ENCODE measurements around the gene EMC1. TPM values are rescaled to one million over a fixed set of nuclear protein-coding genes. Genes with fewer than 3 reads are reported as not detected.
"Not testable (repeated sequence)": the region's sequence is repeated elsewhere in the genome, so short reads cannot be mapped to it uniquely, and the experiment has no call there.

The EMC1 gene
- total RNA-seq, 1 donor from 2014 or later, result 23.7 TPM

DNA sequence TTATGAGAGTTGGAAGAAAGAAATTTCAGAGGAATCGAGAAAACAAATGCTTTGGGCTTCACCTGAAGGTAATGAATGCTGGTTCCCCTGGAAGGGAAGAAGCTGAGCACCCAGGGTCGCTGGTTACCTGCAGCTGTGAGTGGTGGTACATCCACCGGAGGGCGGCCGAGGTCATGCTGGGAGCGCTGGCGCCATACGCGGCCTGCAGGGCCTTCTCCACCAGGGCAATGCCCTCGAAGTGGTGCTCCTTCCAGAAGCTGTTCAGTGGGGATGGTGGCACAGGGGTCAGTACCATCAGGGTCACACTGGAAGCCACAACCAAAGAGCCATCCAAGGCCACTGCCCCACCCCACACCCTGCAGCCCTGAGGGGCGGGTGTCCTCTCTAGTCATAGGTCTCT lies 17.1 kb upstream of the EMC1 start:
- ATAC-seq (ENCODE audit: poor library complexity) (no peak), DNase-seq (no peak)
- intact Hi-C loops (cut with DNase I), result no loop called here

DNA sequence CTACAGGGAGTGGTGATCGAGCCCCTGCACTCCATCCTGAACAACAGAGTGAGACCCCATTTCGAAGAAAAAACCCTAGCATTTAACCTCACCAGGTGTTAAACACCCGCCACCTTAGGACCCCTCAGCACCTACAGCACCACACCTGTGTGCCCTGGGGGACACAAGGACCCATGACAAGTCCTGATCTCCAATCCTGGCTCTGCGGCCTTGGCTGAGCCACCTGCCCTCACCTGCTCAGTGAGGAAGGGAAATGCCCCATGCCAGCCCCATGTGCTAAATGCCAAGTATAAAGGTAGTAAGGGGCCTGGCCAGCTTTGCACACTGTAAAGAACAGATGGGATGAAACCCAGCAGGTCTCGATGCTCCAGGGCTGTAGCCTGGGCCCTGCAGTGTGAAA lies 11.4 kb upstream of the EMC1 start:
- DNase-seq, result no peak
- ATAC-seq (ENCODE audit: poor library complexity), result no peak
- intact Hi-C loops (cut with DNase I), result no loop called here

DNA sequence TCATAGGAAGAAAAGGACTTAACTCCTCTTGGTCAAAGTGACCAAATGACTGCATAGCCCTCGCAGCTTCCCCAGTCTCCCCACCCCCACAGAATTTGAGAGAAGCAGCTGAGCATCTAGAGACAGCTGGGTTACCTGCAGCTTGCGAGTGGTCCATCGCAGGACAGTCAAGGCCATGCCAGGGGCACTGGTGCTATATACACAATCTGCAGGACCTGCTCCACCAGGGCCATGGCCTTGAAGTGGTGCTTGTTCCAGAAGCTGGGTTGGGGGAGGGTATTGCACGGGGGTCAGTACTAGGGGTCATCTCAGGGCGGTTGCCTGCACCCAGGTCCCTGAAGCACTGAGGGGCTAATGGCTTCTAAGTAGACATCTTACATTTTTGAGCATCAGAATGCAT lies 10.7 kb upstream of the EMC1 start:
- DNase-seq (no peak), ATAC-seq (ENCODE audit: poor library complexity) (no peak)
- intact Hi-C loops (cut with DNase I), result no loop called here

DNA sequence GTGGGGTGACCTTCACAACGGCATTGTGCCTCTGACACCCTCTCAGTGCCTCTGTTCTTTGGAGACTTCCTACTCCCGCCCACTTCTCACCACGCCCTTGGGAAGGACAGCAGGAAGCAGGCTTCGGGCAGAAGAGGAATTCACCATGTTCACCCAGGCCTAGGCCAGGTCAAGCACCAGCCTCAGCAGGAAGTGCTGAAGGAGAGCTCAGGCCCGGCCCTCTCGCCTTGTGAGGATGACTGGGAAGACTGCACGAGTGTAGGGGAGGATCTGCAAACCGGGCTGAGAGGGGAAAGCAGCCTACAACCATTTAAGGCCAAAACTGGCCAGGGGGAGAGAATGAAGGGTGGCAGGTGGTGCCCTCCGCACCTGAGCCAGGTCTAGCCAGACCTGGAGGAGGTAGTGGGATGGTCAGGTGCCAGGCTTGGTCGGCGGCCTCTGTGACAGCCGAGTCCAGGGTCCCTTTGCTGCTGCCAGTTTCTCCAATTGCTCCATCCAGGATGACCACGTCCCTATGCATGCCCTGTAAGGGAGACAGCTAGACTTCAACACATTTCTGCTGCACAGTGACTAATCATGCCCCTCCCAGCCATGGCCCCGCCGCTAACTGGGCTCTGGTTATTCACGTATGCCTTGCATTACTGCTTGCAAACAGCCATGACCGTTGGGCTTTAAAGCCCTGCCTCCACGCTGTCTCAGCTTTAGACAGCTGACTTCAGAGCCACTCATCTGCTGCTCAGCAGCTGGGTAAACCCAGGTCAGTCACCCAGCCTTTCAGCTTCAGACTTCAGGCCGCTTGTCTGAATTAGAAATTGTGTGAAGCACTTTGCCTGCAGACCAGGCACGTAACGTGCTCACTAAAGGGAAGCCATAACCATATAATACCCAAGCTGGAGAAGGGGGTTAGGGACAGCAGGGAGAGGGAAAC lies 9.2 kb upstream of the EMC1 start:
- intact Hi-C loops (cut with DNase I), result no loop called here
- DNase-seq (no peak), ATAC-seq (ENCODE audit: poor library complexity) (no peak)

DNA sequence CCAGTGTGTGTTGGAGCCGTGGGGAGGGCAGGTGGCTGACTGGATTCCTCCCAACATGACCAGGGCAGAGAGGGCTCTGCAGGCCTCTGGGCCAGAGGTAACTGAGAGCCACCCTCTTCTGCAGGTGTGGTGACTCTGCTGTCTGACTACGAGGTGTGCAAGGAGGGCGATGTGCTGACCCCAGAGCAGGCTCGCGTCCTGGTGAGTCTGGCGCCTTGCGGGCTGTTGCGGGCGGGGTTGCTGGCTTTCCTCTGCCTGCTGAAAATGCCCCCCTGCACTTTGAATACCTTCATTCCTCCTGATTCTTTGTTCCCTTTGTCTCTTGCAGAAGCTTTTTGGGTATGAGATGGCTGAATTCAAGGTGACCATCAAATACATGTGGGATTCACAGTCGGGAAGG lies 7.0 kb upstream of the EMC1 start:
- intact Hi-C loops (cut with DNase I), result no loop called here
- DNase-seq (no peak), ATAC-seq (ENCODE audit: poor library complexity) (no peak)

DNA sequence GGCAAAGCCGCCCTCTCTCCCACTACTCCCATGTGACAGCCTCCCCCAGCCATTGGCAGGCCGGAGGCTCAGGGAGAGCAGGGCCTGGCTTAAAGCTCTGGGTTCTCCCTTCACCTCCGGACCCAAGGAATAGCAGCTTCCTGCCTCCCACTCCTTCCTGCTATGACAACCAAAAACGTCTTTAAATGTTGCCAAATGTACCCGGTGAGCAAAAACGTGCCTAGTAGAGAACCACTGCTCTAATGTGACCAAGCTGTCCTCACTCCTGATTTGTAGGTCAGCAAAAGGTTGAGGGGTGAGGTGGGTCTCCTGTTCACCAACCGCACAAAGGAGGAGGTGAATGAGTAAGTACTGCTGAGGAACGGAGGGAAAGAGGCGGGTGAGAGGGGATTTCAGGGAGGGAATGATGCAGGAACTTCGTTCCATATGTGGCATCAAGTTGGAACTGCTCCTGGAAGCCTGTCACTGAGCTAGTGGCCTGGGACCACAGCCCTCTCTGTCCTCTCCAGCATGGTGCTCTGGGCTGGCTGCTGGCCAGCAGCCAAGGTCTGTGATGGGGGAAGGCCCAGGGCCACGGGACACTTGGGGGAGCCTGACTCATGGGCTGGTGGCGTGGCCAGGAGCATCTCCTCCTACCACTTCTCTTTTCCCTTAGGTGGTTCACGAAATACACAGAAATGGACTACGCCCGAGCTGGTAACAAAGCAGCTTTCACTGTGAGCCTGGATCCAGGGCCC lies 6.0 kb upstream of the EMC1 start:
- intact Hi-C loops (cut with DNase I), result no loop called here
- ATAC-seq (ENCODE audit: poor library complexity), result no peak
- DNase-seq, result no peak

DNA sequence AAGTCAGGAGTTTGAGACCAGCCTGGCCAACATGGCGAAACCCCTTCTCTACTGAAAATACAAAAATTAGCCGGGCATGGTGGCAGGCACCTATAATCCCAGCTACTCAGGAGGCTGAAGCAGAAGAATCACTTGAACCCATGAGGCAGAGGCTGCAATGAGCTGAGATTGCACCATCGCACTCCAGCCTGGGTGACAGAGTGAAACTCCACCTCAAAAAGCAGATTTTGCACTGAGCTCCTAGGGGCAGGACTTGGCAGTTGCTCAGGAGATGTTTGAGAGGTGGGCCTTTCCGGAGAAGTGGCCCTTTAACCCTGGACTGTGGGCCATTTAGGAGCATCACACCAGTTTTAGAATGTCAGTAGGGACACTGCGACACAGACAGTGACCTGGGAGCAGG lies 5.0 kb upstream of the EMC1 start:
- ATAC-seq (ENCODE audit: poor library complexity); intact Hi-C loops (cut with DNase I); DNase-seq: not testable (repeated sequence)

DNA sequence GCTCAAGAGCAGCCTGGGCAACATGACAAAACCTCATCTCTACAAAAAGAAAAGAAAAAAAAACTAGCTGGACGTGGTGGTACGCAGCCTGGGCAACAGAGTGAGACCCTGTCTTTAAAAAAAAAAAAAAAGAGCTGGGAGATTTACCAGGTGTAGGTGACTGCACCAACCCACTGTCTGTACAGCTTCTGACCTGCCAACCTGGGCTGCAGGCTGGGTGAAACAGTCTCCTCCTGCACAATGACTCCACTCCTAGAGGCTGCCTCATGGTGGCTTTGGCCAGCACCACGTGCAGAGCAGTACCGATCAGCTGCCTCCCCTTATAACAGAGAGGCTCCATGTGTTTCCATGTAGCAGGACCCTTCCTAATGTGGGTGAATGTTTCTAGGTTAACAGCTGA lies 4.0 kb upstream of the EMC1 start:
- ATAC-seq (ENCODE audit: poor library complexity) (no peak), DNase-seq (no peak)
- intact Hi-C loops (cut with DNase I), result no loop called here

DNA sequence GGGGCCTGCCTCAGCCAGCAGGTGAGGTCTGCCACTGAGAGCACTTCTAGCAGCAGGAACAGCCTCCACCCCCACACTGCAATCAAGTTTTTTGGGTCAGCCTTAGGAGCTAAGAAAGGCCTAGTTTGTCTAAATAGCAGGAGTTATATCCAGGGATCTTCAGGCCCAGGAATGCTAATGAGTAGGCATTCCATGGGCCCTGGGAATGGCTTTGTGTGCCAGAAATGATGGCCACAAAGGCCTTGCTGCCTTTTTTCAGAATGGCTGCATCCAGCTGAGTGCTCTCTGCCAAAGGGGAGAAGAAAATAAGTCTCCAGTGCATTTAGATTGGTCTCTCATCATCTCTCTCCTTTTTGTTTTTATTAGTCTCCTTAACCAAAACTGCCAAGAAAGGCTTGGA lies 3.1 kb upstream of the EMC1 start:
- intact Hi-C loops (cut with DNase I), result no loop called here
- ATAC-seq (ENCODE audit: poor library complexity) (no peak), DNase-seq (no peak)

DNA sequence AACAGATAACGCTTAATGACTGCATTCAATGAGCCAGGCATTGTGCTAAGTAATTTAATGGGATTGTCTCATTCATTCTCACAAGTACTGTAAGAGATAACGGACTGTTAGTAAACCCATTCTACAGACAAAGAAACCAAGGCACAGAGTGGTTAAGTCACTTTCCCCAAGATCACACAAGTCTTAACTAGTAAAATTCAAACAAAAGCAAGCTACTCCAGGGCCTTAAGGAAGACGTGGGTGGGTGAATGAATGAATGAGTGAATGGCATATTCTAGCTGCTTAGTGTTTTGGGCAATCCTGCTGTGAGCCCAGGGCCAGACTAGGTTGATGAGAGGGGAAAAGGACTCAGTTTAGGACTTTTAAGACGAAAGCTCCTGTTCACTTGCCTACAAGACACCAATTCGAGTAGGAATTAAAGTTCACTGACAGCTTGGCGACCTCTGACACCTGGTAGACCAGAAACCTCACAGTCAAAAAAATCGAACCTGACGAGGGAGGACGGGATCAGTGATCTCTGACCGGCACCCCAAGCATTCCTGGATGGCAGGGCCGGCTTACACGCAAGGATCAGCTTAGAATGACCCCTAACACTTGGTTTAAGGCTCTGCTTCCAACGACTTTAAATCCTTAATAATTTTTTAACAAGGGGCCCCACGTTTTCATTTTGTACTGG lies 557 bp downstream of the EMC1 start:
- DNase-seq (no peak), ATAC-seq (ENCODE audit: poor library complexity) (no peak)
- intact Hi-C loops (cut with DNase I), result no loop called here

DNA sequence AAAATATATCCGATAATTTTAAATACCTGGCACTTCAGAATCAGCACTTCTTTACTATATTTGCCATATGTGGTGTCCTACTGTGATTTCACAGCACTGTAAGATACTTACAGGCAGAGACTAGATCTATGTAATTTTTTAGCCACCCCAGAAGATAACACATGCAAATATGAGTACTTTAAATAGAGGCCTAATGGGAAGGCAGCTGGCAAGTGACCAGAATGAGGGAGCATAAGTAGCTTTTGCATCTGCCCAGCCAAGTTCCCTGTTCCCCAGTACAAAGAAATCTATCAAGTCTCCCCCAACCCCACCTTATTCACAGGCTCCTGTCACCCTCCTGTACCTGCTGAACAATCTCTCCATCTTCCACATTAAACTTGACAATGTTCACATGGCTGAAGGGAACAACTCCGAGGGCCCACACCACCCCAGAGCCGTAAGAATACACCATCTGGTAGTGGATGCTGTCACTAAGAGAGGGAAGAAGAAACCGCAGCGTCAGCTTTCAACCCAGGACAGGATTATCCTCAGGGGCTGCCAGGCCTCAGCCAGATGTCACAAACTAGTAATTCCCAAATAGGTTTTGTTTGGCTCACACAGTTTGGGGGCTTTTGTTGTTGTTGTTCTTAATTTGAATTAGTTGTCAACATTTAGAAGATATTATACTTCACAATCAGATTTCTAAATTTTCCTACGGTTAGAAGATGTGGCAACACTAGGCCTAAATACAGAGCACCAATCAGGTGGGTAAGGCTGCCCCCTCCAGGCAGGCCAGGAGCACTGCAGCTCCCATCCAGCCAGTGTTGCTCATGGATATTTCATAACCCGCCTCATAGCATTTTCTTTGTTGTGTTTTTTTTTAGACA lies 10.4 kb downstream of the EMC1 start:
- DNase-seq (peak; percentile 73), ATAC-seq (ENCODE audit: poor library complexity) (peak; percentile 93)
- intact Hi-C loops (cut with DNase I), result loop anchor here (2.0 kb wide), 1 partner anchor 62 kb away; no protein-coding TSS in a partner anchor

DNA sequence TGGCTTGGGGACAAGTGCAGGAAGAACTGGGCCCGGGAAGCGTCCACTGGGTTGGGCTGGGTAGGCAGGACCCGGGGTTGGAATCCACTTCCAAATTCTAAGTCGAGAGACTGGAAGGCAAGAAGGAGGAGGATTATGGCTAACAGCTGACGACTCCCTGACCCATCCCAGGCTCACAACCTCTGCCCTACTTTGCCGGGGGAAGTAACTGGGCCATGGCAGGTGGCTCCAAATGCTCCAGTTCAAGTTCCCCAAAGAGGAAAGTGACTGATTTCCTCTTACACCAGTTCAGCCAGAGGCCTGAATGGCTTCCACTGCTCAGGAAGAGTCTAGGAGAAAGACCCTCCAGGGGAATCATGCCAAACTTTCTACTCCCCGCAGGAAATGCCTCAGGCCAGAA lies 11.4 kb downstream of the EMC1 start:
- intact Hi-C loops (cut with DNase I), result loop anchor here (2.0 kb wide), 1 partner anchor 61 kb away; no protein-coding TSS in a partner anchor
- ATAC-seq (ENCODE audit: poor library complexity), result no peak
- DNase-seq, result no peak

DNA sequence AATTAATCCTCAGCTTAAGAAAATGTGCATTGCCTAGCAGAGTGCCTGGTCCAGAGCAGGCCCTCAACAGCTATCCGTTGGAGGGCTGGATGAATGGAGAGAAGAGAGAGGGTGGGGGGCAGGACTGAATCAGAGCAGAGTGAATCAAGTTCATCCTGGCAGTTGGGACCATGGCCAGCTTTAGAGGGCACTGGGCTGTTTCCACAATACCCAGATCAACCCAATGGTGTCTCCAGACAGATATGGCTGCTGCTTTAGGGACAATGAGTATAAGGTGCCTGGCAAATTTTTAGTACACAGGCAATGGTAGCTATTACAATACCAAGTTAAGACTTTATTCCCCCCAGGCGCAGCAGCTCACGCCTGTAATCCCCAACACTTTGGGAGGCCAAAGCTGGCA lies 17.1 kb downstream of the EMC1 start:
- intact Hi-C loops (cut with DNase I), result no loop called here
- ATAC-seq (ENCODE audit: poor library complexity), result peak; percentile 30
- no peak for DNase-seq

DNA sequence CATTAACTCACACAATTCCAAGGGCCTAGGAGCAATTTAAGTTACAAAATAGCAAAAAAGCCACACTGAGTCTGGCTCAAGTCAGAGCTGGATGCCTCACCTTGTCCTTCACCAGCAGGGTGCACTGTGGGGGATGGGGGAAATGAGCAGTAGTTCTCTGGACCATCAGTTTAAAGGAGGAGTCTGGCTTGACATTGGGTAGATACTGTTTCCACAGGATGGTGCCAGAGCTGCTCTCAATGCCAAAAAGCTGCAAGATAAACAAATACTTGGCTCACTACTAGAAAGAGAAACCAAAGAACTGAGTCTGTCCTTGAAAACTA lies 18.8 kb downstream of the EMC1 start:
- no peak for DNase-seq
- intact Hi-C loops (cut with DNase I), result no loop called here
- ATAC-seq (ENCODE audit: poor library complexity), result peak; percentile 90

DNA sequence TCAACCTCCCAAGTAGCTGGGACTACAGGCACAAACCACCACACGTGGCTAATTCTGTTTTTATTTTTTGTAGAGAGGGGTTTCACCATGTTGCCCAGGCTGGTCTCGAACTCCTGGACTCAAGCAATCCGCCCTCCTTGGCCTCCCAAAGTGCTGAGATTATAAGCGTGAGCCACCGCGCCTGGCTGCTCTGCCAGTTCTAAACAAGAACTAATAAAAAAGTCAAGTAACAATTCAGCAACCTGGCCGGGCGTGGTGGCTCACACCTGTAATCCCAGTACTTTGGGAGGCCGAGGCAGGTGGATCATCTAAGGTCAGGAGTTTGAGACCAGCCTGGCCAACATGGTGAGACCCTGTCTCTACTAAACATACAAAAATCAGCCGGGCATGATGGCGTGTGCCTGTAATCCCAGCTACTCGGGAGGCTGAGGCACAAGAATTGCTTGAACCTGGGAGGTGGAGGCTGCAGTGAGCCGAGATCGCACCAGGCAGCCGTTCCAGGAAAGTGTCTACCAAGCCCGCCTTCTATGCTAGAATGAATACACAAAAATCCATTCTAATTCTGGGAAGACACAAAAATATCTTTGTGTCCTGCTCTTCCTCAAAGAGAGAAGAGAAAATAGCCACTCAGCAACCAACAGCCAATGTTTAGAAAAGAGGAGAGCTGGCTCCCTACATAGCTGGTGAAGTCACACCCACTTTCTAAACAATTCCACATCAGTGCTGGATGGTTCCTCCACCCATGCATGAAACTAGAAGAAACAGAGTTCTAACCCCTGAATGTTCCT lies 19.4 kb downstream of the EMC1 start:
- ATAC-seq (ENCODE audit: poor library complexity); intact Hi-C loops (cut with DNase I); DNase-seq: not testable (repeated sequence)

DNA sequence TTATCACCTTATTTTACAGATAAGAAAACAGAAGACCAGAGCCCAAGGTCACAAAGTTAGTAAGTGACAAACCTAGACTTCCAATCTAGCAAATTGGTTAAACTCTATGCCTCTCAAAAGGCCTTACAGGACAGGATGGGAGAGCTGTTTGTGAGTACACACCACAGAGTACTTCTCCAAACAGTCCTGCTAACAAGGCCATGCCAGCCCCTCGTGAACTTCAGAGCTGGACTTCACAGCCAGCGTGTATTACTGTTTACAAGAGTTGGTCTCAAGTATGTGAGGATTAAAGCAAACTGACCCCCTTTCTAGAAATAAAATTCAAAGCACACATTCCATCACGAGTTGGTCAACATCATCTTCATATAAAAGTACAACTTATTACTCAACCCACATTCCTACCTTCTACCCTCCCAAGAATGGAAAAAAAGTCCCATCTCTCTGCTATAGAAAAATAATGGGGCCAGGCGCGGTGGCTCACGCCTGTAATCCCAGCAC lies 21.4 kb downstream of the EMC1 start:
- no peak for ATAC-seq (ENCODE audit: poor library complexity)
- intact Hi-C loops (cut with DNase I), result no loop called here

DNA sequence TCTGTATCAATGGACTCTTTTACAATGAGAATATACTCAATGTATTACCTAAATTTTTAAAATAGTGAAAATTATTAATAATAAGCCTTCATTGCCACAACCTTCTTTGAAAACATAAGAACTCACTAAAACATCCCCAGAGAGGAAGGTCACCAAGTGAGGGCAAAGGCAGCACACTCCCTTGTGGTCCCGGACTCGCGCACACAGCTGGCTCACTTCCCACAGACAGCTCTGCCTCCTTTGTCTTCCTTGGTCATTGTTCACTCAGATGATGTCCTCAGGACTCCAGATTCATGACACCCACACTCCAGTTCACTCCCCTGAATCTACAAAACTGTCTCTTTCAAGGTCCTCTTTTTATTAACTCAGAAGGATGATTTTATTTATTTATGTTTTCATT lies 22.1 kb downstream of the EMC1 start:
- DNase-seq (no peak), ATAC-seq (ENCODE audit: poor library complexity) (no peak)
- intact Hi-C loops (cut with DNase I), result no loop called here

More for the DNA sequence above, 21.4 kb downstream of the EMC1 start:
- DNase-seq, result no peak

Measured in Right ventricle myocardium superior (tissue), 1 donor.